K562 (cell line): Measurements from ENCODE around the gene SLC7A10.

Experiments used
- CCAR2 ChIP-seq: fragments of 200-400 bp; formaldehyde crosslinking; IDR thresholded peaks from 2 replicates; pipeline ENCODE4 v1.6.1; 2017; ENCODE audit warnings: mild to moderate bottlenecking, low read depth, low read length
- RBBP5 ChIP-seq: fragments of 200-600 bp; sonication (generic); IDR thresholded peaks from 2 replicates; pipeline ENCODE4 v1.6.1; 2012; ENCODE audit warnings: borderline replicate concordance, mild to moderate bottlenecking, low read length, control low read depth, inconsistent platforms; ENCODE audit not compliant: insufficient read depth, poor library complexity, severe bottlenecking
- TCF7 ChIP-seq: sonication (generic); IDR thresholded peaks from 2 replicates; pipeline ENCODE4 v1.6.1; 2016; ENCODE audit warnings: antibody characterized with exemption, borderline replicate concordance

DNA sequence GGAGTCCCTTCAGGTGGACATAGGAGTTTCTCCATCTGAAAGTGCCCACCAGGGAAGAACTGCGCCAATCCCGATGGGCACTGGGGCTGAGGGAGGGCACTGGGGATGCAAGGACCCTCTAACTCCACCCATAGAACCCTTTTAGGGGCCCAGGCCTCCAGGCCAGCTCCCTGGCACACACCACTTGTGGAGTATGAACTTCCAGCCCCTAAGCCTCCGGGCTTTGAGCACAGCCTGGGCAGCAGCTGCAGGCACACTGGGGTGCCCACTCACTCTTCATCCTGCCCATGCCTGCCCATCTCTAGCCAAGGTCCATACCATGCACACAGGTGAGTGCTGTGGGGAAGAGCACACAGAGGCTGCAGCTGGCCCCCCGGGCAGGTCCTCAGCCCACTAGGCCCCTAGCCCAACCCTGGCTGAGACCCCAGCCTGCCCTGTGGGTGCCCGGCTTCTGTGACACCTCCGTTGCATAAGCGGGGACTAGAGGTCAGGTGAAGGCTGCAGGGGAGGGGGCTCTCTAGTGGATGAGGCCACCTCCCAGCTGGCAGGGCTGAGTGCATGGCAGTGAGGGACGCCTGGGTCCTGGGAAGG lies 14.6 kb upstream of the SLC7A10 start:
- TF ChIP-seq TCF7 = no peak
- no peak for TF ChIP-seq RBBP5
- TF ChIP-seq CCAR2 = no peak
